Left ventricle myocardium inferior (tissue), 1 donor: ENCODE results near the gene TRDN. TPM values are rescaled to one million over a fixed set of nuclear protein-coding genes. Genes with fewer than 3 reads are reported as not detected.
"Not testable (repeated sequence)": the region's sequence is repeated elsewhere in the genome, so short reads cannot be mapped to it uniquely, and the experiment has no call there.

Experiments used
- DNase-seq: peaks from one replicate; pipeline ENCODE4 v3.0.0-alpha.2; 2020
- H3K27ac ChIP-seq: fragments of 200-600 bp; replicated peaks from 2 replicates; pipeline ENCODE4 v1.8.0; 2021
- H3K27me3 ChIP-seq: fragments of 200-600 bp; 2 replicates; pipeline ENCODE4 v1.8.0; 2021; ENCODE audit warnings: low read depth
- H3K36me3 ChIP-seq: fragments of 200-600 bp; 2 replicates; pipeline ENCODE4 v1.8.0; 2021
- H3K4me1 ChIP-seq: fragments of 200-600 bp; 2 replicates; pipeline ENCODE4 v1.8.0; 2021
- H3K4me3 ChIP-seq: fragments of 200-600 bp; 2 replicates; pipeline ENCODE4 v1.8.0; 2021; ENCODE audit warnings: mild to moderate bottlenecking, moderate library complexity
- H3K9me3 ChIP-seq: fragments of 200-600 bp; replicated peaks from 2 replicates; pipeline ENCODE4 v1.8.0; 2021
- CTCF ChIP-seq: fragments of 200-600 bp; IDR thresholded peaks from 2 replicates; pipeline ENCODE4 v1.8.0; 2021; ENCODE audit warnings: antibody characterized with exemption, mild to moderate bottlenecking, borderline replicate concordance
- intact Hi-C: fragments of 100-400 bp; cut with micrococcal nuclease; formaldehyde crosslinking; loops from one replicate; pipeline ENCODE4 v1.11.0; 2022
- total RNA-seq: library from RNA; stranded (reverse); fragmentation: NEBNext Ultra II Directional; extraction: Animal tissue kit (Norgen Biotek cat#: 25700); gene quantifications from one replicate; pipeline ENCODE4 v1.2.1, GENCODE V29; 2021
- donor health status: DM: no; HTN: yes; CAD: no; lungs with severe emphysema.

The TRDN gene
- total RNA-seq, 1 donor from 2014 or later = 453 TPM

DNA sequence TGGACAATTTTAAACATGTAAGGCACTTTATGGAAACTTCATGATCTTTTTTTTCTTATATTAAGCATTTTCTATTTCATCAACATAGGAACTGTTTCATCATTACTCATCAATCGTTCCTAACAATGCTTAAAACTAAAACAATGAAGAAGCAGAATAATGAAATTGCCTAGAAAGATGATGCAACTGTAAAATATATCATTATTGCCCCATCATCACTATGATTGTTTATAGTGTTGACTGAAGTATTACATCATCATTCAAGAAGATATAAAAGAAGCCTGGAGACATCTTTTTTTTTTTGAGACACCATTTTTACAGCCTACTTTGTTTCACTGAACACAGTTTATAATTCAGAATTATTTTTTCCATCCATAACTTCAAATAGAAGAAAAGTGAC is 147.2 kb downstream of the TRDN start:
- intact Hi-C loops = no loop called here
- H3K36me3 ChIP-seq = no peaks in the 10 kb centered on the region
- DNase-seq = no peak
- no peak overlapping the region for H3K27ac ChIP-seq
- TF ChIP-seq CTCF = no peak
- H3K4me3 ChIP-seq = no peak overlapping the region
- no peaks in the 10 kb centered on the region for H3K4me1 ChIP-seq
- no peaks in the 10 kb centered on the region for H3K27me3 ChIP-seq
- no peaks in the 10 kb centered on the region for H3K9me3 ChIP-seq

- H3K27ac ChIP-seq = no peak overlapping the region
- no peaks in the 10 kb centered on the region for H3K36me3 ChIP-seq
- peaks cover 15% of the 10 kb centered on the region for H3K4me1 ChIP-seq
- TF ChIP-seq CTCF = no peak
- H3K27me3 ChIP-seq = no peaks in the 10 kb centered on the region
- intact Hi-C loops = no loop called here
- no peaks in the 10 kb centered on the region for H3K9me3 ChIP-seq
- no peak overlapping the region for H3K4me3 ChIP-seq
- DNase-seq = no peak
Measured at GRCh38 chr6:123480986-123481385, 155.8 kb downstream of the TRDN start.

DNA sequence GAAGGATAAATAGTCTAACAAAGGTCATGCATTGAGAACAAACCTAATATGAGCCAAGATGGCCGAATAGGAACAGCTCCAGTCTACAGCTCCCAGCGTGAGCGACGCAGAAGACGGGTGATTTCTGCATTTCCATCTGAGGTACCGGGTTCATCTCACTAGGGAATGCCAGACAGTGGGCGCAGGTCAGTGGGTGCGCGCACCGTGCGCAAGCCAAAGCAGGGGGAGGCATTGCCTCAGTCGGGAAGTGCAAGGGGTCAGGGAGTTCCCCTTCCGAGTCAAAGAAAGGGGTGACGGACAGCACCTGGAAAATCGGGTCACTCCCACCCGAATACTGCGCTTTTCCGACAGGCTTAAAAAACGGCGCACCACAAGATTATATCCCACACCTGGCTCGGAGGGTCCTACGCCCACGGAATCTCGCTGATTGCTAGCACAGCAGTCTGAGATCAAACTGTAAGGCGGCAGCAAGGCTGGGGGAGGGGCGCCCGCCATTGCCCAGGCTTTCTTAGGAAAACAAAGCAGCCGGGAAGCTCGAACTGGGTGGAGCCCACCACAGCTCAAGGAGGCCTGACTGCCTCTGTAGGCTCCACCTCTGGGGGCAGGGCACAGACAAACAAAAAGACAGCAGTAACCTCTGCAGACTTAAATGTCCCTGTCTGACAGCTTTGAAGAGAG is 164.6 kb downstream of the TRDN start:
- H3K27ac ChIP-seq, H3K9me3 ChIP-seq, H3K4me1 ChIP-seq, H3K27me3 ChIP-seq, DNase-seq, intact Hi-C loops, H3K4me3 ChIP-seq: not testable (repeated sequence)
- H3K36me3 ChIP-seq = peaks cover 18% of the 10 kb centered on the region

- H3K4me1 ChIP-seq = peaks cover 26% of the 10 kb centered on the region
- H3K36me3 ChIP-seq = peaks cover 18% of the 10 kb centered on the region
- no peaks in the 10 kb centered on the region for H3K9me3 ChIP-seq
- no peaks in the 10 kb centered on the region for H3K27me3 ChIP-seq
- intact Hi-C loops = no loop called here
- H3K27ac ChIP-seq = no peak overlapping the region
- no peak for DNase-seq
- no peak overlapping the region for H3K4me3 ChIP-seq
- no peak for TF ChIP-seq CTCF
Measured at GRCh38 chr6:123467392-123467791, 169.4 kb downstream of the TRDN start.

- H3K27me3 ChIP-seq = no peaks in the 10 kb centered on the region
- no peak for DNase-seq
- no peaks in the 10 kb centered on the region for H3K9me3 ChIP-seq
- peak overlapping the region; percentile 10 for H3K27ac ChIP-seq
- H3K4me1 ChIP-seq = peaks cover 42% of the 10 kb centered on the region
- no peak for TF ChIP-seq CTCF
- H3K4me3 ChIP-seq = no peak overlapping the region
- intact Hi-C loops = no loop called here
- H3K36me3 ChIP-seq = no peaks in the 10 kb centered on the region
Measured at GRCh38 chr6:123462152-123462551, 174.6 kb downstream of the TRDN start.

DNA sequence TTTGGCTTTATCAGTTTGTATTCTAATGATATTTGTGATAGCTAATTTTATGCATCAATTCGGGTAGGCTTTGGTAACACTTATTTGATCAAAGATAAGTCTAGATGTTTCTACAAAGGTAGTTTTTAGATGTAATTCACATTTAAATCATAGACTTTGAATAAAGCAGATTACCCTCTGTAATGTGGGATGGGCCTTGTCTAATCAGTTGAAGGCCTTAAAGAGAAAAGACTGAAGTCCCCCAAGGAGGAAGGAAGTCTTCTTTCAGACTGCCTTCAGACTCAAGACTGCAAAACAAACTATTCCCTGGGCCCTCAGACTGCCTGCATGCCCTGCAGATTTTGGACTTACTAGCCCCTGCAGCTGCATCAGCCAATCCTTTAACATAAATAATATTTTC is 178.5 kb downstream of the TRDN start:
- Histone ChIP-seq H3K36me3 (no peaks in the 10 kb centered on the region), H3K27ac (no peak overlapping the region), H3K4me3 (no peak overlapping the region), H3K4me1 (peaks cover 16% of the 10 kb centered on the region), H3K9me3 (no peaks in the 10 kb centered on the region), H3K27me3 (no peaks in the 10 kb centered on the region)
- intact Hi-C loops = no loop called here
- no peak for DNase-seq
- TF ChIP-seq CTCF = no peak
